Astrocyte (in vitro differentiated cells and primary cell): Measurements from ENCODE around the gene KCNAB1. TPM values are rescaled to one million over a fixed set of nuclear protein-coding genes. Genes with fewer than 3 reads are reported as not detected.
"Not testable (repeated sequence)": the region's sequence is repeated elsewhere in the genome, so short reads cannot be mapped to it uniquely, and the experiment has no call there.

Experiments used
- DNase-seq: peaks from one replicate; pipeline ENCODE4 v3.0.0-alpha.2; 2010; ENCODE audit warnings: low read depth
- FAIRE-seq: peaks from 2 replicates; lab custom pipeline; 2011; peaks lifted over from hg19 to GRCh38; lab: Jason Lieb, UNC
- H2AFZ ChIP-seq: 2 replicates; pipeline ENCODE4 v1.6.0; 2012; ENCODE audit warnings: low read depth, low read length, inconsistent platforms
- H3K27ac ChIP-seq: 2 replicates; pipeline ENCODE4 v1.5.1; 2011; ENCODE audit warnings: low read depth, low read length, inconsistent platforms
- H3K27me3 ChIP-seq: 2 replicates; pipeline ENCODE4 v1.6.0; 2011; ENCODE audit warnings: low read length, inconsistent platforms; ENCODE audit not compliant: insufficient read depth
- H3K36me3 ChIP-seq: 2 replicates; pipeline ENCODE4 v1.5.1; 2011; ENCODE audit warnings: low read length, inconsistent platforms; ENCODE audit not compliant: insufficient read depth
- H3K4me1 ChIP-seq: 2 replicates; pipeline ENCODE4 v1.5.1; 2011; ENCODE audit warnings: low read length, inconsistent platforms; ENCODE audit not compliant: insufficient read depth
- H3K4me2 ChIP-seq: 2 replicates; pipeline ENCODE4 v1.6.0; 2012; ENCODE audit warnings: low read length, inconsistent platforms
- H3K4me3 ChIP-seq: 2 replicates; pipeline ENCODE4 v1.5.1; 2011; ENCODE audit warnings: low read depth, mild to moderate bottlenecking, low read length, inconsistent platforms; ENCODE audit not compliant: insufficient read depth
- H3K79me2 ChIP-seq: 2 replicates; pipeline ENCODE4 v1.6.0; 2012; ENCODE audit warnings: mild to moderate bottlenecking, low read length, inconsistent platforms; ENCODE audit not compliant: insufficient read depth
- H3K9ac ChIP-seq: 2 replicates; pipeline ENCODE4 v1.6.0; 2012; ENCODE audit warnings: mild to moderate bottlenecking, low read length, inconsistent platforms
- H3K9me3 ChIP-seq: 2 replicates; pipeline ENCODE4 v1.5.1; 2012; ENCODE audit warnings: low read depth, mild to moderate bottlenecking, low read length, inconsistent platforms; ENCODE audit not compliant: insufficient read depth
- H4K20me1 ChIP-seq: 2 replicates; pipeline ENCODE4 v1.6.0; 2012; ENCODE audit warnings: low read length, inconsistent platforms; ENCODE audit not compliant: insufficient read depth
- H3K27ac Mint-ChIP-seq: one replicate; pipeline ENCODE4 v1.8.0; 2021; ENCODE audit warnings: mild to moderate bottlenecking, mixed read lengths; ENCODE audit not compliant: unreplicated experiment
- H3K27me3 Mint-ChIP-seq: one replicate; pipeline ENCODE4 v1.8.0; 2021; ENCODE audit warnings: low read depth, mixed read lengths; ENCODE audit not compliant: unreplicated experiment
- H3K36me3 Mint-ChIP-seq: one replicate; pipeline ENCODE4 v1.8.0; 2021; ENCODE audit warnings: low read depth, mixed read lengths; ENCODE audit not compliant: unreplicated experiment
- H3K4me1 Mint-ChIP-seq: one replicate; pipeline ENCODE4 v1.8.0; 2021; ENCODE audit warnings: low read depth, mixed read lengths; ENCODE audit not compliant: unreplicated experiment
- H3K4me3 Mint-ChIP-seq: one replicate; pipeline ENCODE4 v1.8.0; 2021; ENCODE audit warnings: mild to moderate bottlenecking, moderate library complexity, mixed read lengths; ENCODE audit not compliant: unreplicated experiment
- H3K9me3 Mint-ChIP-seq: one replicate; pipeline ENCODE4 v1.8.0; 2021; ENCODE audit warnings: mild to moderate bottlenecking, mixed read lengths; ENCODE audit not compliant: unreplicated experiment
- EZH2 ChIP-seq: IDR thresholded peaks from 2 replicates; pipeline ENCODE4 v1.6.1; 2012; ENCODE audit warnings: mild to moderate bottlenecking, low read length, inconsistent platforms; ENCODE audit not compliant: insufficient read depth
- total RNA-seq: library from RNA; stranded (reverse); gene quantifications from 2 replicates; pipeline ENCODE4 v1.2.1, GENCODE V29; 2021
- TF ChIP-seq, protein P1 (sequence below): IDR thresholded peaks from 2 replicates; pipeline ENCODE4 v1.5.1; 2011; ENCODE audit warnings: low read depth, mild to moderate bottlenecking, inconsistent platforms, low read length, moderate library complexity; ENCODE audit not compliant: insufficient read depth

KCNAB1 gene
- total RNA-seq, 1 donor from 2014 or later: 0.30 TPM

DNA sequence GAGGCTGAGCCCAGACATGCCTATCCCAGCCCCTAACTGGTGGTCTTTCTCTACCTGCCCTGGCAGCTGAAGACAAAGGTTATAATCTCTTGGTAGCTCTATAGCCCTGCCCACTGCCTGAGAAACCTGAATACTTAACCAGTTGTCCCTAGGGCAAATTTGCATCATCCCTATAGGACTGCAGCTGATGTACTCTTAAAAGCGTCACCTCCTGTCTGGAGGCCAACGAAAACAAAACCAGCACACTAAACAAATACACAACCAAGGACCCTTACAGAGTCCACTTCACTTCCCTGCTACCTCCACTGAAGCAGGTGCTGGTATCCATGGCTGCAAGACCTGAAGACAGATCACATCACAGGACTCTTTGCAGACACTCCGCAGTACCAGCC is 98.0 kb downstream of the KCNAB1 start:
- Histone ChIP-seq H3K9ac (peak overlapping the region; percentile 38), H3K36me3 (no peaks in the 10 kb centered on the region), H3K79me2 (no peaks in the 10 kb centered on the region), H3K4me2 (peak overlapping the region; percentile 34), H2AFZ (peak overlapping the region; percentile 14), H3K4me1 (peaks cover 4% of the 10 kb centered on the region), H3K27me3 (no peaks in the 10 kb centered on the region), H3K4me3 (no peak overlapping the region), H3K9me3 (no peaks in the 10 kb centered on the region), H3K27ac (peak overlapping the region; percentile 21), H4K20me1 (no peaks in the 10 kb centered on the region)
- FAIRE-seq (no peak), DNase-seq (peak; percentile 29)
- TF ChIP-seq, protein P1, sequence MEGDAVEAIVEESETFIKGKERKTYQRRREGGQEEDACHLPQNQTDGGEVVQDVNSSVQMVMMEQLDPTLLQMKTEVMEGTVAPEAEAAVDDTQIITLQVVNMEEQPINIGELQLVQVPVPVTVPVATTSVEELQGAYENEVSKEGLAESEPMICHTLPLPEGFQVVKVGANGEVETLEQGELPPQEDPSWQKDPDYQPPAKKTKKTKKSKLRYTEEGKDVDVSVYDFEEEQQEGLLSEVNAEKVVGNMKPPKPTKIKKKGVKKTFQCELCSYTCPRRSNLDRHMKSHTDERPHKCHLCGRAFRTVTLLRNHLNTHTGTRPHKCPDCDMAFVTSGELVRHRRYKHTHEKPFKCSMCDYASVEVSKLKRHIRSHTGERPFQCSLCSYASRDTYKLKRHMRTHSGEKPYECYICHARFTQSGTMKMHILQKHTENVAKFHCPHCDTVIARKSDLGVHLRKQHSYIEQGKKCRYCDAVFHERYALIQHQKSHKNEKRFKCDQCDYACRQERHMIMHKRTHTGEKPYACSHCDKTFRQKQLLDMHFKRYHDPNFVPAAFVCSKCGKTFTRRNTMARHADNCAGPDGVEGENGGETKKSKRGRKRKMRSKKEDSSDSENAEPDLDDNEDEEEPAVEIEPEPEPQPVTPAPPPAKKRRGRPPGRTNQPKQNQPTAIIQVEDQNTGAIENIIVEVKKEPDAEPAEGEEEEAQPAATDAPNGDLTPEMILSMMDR: no peak
- TF ChIP-seq EZH2: no peak
- peaks cover 26% of the 10 kb centered on the region for H3K4me1 Mint-ChIP-seq
- peak overlapping the region; percentile 87 for H3K27ac Mint-ChIP-seq
- peaks cover 9% of the 10 kb centered on the region for H3K9me3 Mint-ChIP-seq
- H3K36me3 Mint-ChIP-seq: no peaks in the 10 kb centered on the region
- H3K27me3 Mint-ChIP-seq: no peaks in the 10 kb centered on the region
- H3K4me3 Mint-ChIP-seq: no peak overlapping the region

DNA sequence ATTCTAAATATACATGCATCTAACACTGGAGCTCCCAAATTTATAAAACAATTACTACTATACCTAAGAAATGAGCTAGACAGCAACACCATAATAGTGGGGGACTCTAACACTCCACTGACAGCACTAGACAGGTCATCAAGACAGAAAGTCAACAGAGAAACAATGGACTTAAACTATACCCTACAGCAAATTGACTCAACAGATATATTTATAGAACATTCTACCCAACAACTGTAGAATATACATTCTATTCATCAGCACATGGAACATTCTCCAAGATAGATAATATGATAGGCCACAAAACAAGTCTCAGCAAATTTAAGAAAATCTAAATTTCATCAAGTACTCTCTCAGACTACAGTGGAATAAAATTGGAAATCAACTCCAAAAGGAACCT is 102.0 kb downstream of the KCNAB1 start:
- not testable (repeated sequence) for H3K4me1 ChIP-seq, H3K27me3 ChIP-seq, H3K9ac ChIP-seq, H3K27ac ChIP-seq, H3K27me3 Mint-ChIP-seq, H3K36me3 ChIP-seq, H4K20me1 ChIP-seq, H2AFZ ChIP-seq, H3K4me3 Mint-ChIP-seq, H3K27ac Mint-ChIP-seq, H3K4me3 ChIP-seq, DNase-seq, H3K9me3 ChIP-seq, H3K4me2 ChIP-seq, FAIRE-seq, H3K79me2 ChIP-seq, H3K9me3 Mint-ChIP-seq, H3K36me3 Mint-ChIP-seq
- peaks cover 15% of the 10 kb centered on the region for H3K4me1 Mint-ChIP-seq

DNA sequence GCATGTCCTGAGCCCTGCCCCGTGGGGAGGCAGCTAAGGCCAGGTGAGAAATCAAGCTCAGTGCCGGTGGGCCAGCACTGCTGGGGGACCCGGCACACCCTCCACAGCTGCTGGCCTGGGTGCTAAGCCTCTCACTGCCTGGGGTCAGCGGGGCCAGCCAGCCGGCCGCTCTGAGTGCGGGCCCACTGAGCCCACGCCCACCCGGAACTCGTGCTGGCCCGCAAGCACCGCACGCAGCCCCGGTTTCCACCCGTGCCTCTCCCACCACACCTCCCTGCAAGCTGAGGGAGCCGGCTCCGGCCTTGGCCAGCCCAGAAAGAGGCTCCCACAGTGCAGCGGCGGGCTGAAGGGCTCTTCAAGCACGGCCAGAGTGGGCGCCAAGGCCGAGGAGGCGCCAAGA is 103.7 kb downstream of the KCNAB1 start:
- H3K79me2 ChIP-seq, H3K9me3 ChIP-seq, H3K27me3 Mint-ChIP-seq, H3K36me3 Mint-ChIP-seq, H3K27ac Mint-ChIP-seq, H3K27ac ChIP-seq, H3K4me1 Mint-ChIP-seq, H3K27me3 ChIP-seq, H3K4me1 ChIP-seq, H3K4me3 ChIP-seq, H3K4me3 Mint-ChIP-seq, FAIRE-seq, DNase-seq, H3K4me2 ChIP-seq, H3K36me3 ChIP-seq, H4K20me1 ChIP-seq, H3K9ac ChIP-seq, H2AFZ ChIP-seq: not testable (repeated sequence)
- peaks cover 13% of the 10 kb centered on the region for H3K9me3 Mint-ChIP-seq
